HEK293 (cell line): ENCODE data around the gene KCNK4.

Experiments
- CTCF ChIP-seq: fragments of 450-650 bp; formaldehyde crosslinking; IDR thresholded peaks from 2 replicates; pipeline ENCODE4 v1.5.1; 2016; ENCODE audit warnings: missing biosample characterization, missing genetic modification characterization
- GLI4 ChIP-seq: fragments of 450-650 bp; formaldehyde crosslinking; IDR thresholded peaks from 2 replicates; pipeline ENCODE4 v1.5.1; 2016; ENCODE audit warnings: missing biosample characterization, missing genetic modification characterization
- GLIS2 ChIP-seq: fragments of 450-650 bp; formaldehyde crosslinking; IDR thresholded peaks from 2 replicates; pipeline ENCODE4 v1.5.1; 2016; ENCODE audit warnings: missing biosample characterization, missing genetic modification characterization
- KLF16 ChIP-seq: fragments of 450-650 bp; formaldehyde crosslinking; IDR thresholded peaks from 2 replicates; pipeline ENCODE4 v1.5.1; 2017; ENCODE audit warnings: missing biosample characterization, missing genetic modification characterization
- RBAK ChIP-seq: fragments of 450-650 bp; formaldehyde crosslinking; IDR thresholded peaks from 2 replicates; pipeline ENCODE4 v1.5.1; 2016; ENCODE audit warnings: missing biosample characterization, missing genetic modification characterization
- SALL2 ChIP-seq: fragments of 450-650 bp; formaldehyde crosslinking; IDR thresholded peaks from 2 replicates; pipeline ENCODE4 v1.5.0; 2017; ENCODE audit warnings: missing biosample characterization, mild to moderate bottlenecking, missing genetic modification characterization, borderline replicate concordance
- ZBTB11 ChIP-seq: fragments of 450-650 bp; formaldehyde crosslinking; conservative IDR thresholded peaks from 2 replicates; pipeline ENCODE4 v1.5.1; 2016; ENCODE audit warnings: low read depth, missing biosample characterization, missing genetic modification characterization
- ZBTB20 ChIP-seq: fragments of 450-650 bp; formaldehyde crosslinking; IDR thresholded peaks from 2 replicates; pipeline ENCODE4 v1.5.1; 2016; ENCODE audit warnings: missing biosample characterization, missing genetic modification characterization
- ZBTB7A ChIP-seq: fragments of 450-650 bp; formaldehyde crosslinking; IDR thresholded peaks from 2 replicates; pipeline ENCODE4 v1.5.1; 2016; ENCODE audit warnings: low read depth, missing biosample characterization, missing genetic modification characterization
- ZNF335 ChIP-seq: fragments of 450-650 bp; formaldehyde crosslinking; conservative IDR thresholded peaks from 2 replicates; pipeline ENCODE4 v1.5.1; 2016; ENCODE audit warnings: missing biosample characterization, missing genetic modification characterization
- ZNF670 ChIP-seq: fragments of 450-650 bp; formaldehyde crosslinking; IDR thresholded peaks from 2 replicates; pipeline ENCODE4 v1.5.1; 2016; ENCODE audit warnings: missing biosample characterization, missing genetic modification characterization, low read depth
- ZNF701 ChIP-seq: fragments of 450-650 bp; formaldehyde crosslinking; IDR thresholded peaks from 2 replicates; pipeline ENCODE4 v1.5.1; 2016; ENCODE audit warnings: missing biosample characterization, missing genetic modification characterization
- TF ChIP-seq, protein P1 (sequence below): fragments of 450-650 bp; formaldehyde crosslinking; IDR thresholded peaks from 2 replicates; pipeline ENCODE4 v1.5.1; 2017; ENCODE audit warnings: missing biosample characterization, missing genetic modification characterization
- TF ChIP-seq, protein P2 (sequence below): fragments of 450-650 bp; formaldehyde crosslinking; optimal IDR thresholded peaks from 2 replicates; pipeline ENCODE3; 2016; ENCODE audit warnings: missing biosample characterization, mild to moderate bottlenecking, missing genetic modification characterization

- TF ChIP-seq ZNF701 (tag by site-specific recombination) (no peak), ZBTB7A (tag by site-specific recombination) (no peak), KLF16 (tag by site-specific recombination) (no peak), CTCF (no peak), ZNF335 (tag by site-specific recombination) (no peak), RBAK (tag by site-specific recombination) (no peak), GLIS2 (no peak), SALL2 (no peak), GLI4 (tag by site-specific recombination) (no peak), ZBTB11 (no peak), ZBTB20 (tag by site-specific recombination) (no peak), ZNF670 (tag by site-specific recombination) (no peak)
- TF ChIP-seq, protein P1, sequence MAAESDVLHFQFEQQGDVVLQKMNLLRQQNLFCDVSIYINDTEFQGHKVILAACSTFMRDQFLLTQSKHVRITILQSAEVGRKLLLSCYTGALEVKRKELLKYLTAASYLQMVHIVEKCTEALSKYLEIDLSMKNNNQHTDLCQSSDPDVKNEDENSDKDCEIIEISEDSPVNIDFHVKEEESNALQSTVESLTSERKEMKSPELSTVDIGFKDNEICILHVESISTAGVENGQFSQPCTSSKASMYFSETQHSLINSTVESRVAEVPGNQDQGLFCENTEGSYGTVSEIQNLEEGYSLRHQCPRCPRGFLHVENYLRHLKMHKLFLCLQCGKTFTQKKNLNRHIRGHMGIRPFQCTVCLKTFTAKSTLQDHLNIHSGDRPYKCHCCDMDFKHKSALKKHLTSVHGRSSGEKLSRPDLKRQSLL (tag by site-specific recombination) = no peak
- TF ChIP-seq, protein P2, sequence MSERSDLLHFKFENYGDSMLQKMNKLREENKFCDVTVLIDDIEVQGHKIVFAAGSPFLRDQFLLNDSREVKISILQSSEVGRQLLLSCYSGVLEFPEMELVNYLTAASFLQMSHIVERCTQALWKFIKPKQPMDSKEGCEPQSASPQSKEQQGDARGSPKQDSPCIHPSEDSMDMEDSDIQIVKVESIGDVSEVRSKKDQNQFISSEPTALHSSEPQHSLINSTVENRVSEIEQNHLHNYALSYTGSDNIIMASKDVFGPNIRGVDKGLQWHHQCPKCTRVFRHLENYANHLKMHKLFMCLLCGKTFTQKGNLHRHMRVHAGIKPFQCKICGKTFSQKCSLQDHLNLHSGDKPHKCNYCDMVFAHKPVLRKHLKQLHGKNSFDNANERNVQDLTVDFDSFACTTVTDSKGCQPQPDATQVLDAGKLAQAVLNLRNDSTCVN (tag by site-specific recombination) = no peak
Observed at GRCh38 chr11:64340671-64341335, 49.7 kb downstream of the KCNK4 start.
